ENCODE data around the gene THEM5.
"Not testable (repeated sequence)": the region's sequence is repeated elsewhere in the genome, so short reads cannot be mapped to it uniquely, and the experiment has no call there.

Gene THEM5

GRCh38 chr1:151853411-151853943, at the start of gene THEM5:
TSS of gene THEM5 (minus strand) at chr1:151853712. CDS start at chr1:151853565, 147 bp downstream.
- DNase-seq = no peak

GRCh38 chr1:151902858-151903257, 49.3 kb upstream of the THEM5 start:
- no peak for DNase-seq

DNA sequence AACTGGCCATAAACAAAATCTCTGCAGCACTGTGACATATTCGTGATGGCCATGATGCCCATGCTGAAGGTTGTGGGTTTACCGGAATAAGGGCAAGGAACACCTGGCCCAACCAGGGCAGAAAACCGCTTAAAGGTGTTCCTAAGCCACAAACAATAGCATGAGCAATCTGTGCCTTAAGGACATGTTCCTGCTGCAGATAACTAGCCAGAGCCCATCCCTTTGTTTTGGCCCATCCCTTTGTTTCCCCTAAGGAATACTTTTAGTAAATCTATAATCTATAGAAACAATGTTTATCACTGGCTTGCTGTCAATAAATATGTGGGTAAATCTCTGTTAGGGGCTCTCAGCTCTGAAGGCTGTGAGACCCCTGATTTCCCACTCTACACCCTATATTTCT, 47.3 kb upstream of the THEM5 start:
- DNase-seq = not testable (repeated sequence)

DNA sequence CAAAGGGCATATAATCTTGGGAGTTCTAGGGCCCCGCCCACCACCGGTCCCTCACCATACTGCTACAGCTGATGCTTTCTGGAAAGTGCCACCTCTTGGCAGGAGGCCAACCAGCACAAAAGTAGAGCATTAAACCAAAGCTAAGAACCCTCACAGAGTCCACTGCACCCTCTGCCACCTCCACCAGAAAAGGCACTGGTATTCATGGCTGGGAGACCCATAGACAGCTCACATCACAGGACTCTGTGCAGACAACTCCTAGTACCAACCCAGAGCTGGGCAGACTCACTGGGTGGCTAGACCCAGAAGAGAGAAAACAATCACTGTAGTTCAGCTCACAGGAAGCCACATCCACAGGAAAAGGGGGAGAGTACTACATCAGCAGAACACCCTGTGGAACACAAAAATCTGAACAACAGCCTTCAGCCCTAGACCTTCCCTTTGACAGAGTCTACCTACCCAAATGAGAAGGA, 45.0 kb upstream of the THEM5 start:
- DNase-seq = no peak

- no peak for DNase-seq
These were observed 44.5 kb upstream of the THEM5 start for GRCh38 chr1:151897991-151898431.

DNA sequence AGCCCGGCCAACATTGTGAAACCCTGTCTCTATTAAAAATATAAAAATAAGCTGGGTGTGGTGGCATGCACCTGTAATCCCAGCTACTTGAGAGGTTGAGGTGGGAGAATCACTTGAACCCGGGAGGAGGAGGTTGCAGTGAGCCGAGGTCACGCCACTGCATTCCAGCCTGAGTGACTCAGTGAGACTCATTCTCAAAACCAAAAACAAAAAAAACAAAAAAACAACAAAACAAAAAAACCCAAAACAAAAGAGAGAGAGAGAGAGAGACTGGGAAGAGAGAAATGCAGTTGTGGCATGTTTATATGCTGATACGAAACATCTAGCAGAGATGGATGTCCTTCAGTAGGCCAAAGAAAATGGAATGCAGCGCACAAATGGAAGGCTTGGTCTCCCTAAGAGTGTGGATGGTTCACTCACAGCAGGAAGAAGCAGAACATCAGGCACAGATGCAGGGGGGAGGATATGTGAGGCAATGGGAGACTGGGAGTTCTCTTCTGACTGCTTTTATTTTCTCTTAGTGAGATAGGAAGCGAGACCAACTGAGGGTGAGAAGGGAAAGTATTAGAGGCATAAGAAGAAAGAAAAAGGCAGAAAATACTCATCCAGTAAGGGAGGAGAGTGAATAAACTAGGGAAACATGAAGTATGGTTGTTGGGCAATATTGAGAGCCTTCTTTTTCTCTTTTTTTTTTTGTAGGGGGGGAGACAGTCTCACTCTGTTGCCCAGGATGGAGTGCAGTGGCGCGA, 39.8 kb upstream of the THEM5 start:
- DNase-seq = no peak

GRCh38 chr1:151892190-151892589, 38.7 kb upstream of the THEM5 start:
- no peak for DNase-seq

GRCh38 chr1:151891512-151891911, 38.0 kb upstream of the THEM5 start:
- DNase-seq = no peak

- DNase-seq = peak in 1 of 2 donors; percentile 36
These were observed 35.6 kb upstream of the THEM5 start for GRCh38 chr1:151888972-151889570.

GRCh38 chr1:151887028-151887427, 33.5 kb upstream of the THEM5 start:
- peak in 1 of 2 donors; percentile 19 for DNase-seq

DNA sequence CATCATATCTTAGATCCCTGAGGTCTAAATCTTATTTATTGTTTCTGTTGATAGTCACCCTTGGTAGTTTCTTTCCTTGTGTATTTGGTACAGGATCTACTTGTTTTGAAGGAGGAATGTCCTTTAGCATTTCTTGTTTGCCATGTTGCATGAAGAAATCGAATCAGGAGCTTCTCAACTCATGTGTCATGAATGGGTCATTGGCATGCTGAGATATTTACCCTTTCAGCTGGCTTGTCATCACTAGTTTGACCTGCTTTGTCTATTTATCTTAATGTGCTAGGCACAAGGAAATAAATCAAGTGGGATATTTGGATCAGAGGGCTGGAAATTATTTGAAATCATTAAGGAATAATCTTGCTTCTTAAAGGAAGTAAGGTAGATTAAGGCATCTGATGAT, 32.0 kb upstream of the THEM5 start:
- no peak for DNase-seq

- not testable (repeated sequence) for DNase-seq
These were observed 31.4 kb upstream of the THEM5 start for GRCh38 chr1:151884879-151885278.

DNA sequence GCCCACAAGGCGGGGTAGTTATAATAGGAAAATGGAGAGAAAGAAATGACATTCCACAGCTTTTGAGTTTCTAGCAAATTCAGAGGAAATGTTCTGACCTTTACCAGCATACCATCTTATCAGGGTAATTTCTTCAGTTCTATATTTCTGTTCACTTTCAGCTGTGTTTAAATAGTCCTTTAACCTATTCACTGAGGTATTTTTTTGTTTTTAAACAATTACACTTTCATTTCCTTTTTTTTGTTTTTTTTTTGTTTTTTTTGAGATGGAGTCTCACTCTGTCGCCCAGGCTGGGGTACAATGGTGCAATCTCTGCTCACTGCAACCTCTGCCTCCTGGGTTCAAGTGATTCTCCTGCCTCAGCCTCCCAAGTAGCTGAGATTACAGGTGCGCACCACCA, 30.9 kb upstream of the THEM5 start:
- DNase-seq = not testable (repeated sequence)

GRCh38 chr1:151883898-151884297, 30.4 kb upstream of the THEM5 start:
- not testable (repeated sequence) for DNase-seq

- not testable (repeated sequence) for DNase-seq
These were observed 29.4 kb upstream of the THEM5 start for GRCh38 chr1:151882918-151883317.

GRCh38 chr1:151882466-151882865, 29.0 kb upstream of the THEM5 start:
- no peak for DNase-seq

GRCh38 chr1:151881479-151881878, 28.0 kb upstream of the THEM5 start:
- DNase-seq = no peak

GRCh38 chr1:151875419-151876097, 22.0 kb upstream of the THEM5 start:
- no peak for DNase-seq

DNA sequence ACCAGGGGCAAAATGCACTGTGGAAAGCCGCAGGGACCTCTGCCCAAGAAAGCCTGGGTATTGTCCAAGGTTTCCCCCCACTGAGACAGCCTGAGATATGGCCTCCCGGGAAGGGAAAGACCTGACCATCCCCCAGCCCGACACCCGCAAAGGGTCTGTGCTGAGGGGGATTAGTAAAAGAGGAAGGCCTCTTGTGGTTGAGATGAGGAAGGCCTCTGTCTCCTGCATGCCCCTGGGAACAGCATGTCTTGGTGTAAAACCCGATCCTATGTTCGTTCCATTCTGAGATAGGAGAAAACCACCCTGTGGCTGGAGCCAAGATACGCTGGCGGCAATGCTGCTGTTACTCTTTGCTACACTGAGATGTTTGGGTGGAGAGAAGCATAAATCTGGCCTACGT, 19.3 kb upstream of the THEM5 start:
- DNase-seq = not testable (repeated sequence)

DNA sequence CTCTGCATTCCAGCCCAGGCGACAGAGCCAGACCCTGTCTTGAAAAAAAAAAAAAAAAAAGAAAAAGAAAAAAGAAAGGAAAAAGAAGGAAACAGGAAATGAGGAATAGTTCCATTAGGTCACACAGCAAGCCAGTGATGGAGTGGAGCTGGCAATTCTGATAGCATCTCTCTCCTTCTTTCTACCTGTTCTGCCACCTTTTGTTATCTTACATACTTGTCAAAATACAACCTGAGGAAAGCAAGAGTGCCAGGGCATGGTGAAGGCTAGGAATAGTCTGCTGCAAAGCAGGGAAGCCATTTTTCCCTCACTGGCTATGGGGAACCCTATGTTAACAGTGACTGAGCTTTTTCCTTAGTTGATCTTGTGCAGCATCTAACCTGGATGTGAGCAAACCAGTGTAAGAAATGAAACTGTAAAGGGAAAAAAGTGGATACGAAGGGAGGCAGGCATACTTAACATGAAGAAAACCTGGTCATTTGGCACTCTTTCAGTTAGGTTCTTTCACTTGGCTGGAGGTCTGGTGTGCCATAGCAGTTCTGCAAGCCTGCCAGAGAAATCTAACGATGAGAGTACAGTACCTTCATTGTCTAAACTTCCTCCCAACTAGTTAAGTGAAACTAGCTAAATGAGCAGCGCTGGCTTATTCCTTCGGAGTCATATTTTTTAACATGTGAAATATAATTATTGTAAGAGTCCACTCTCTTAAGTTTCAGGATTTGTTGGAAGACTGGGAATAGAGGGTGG, 17.9 kb upstream of the THEM5 start:
- DNase-seq = no peak

DNA sequence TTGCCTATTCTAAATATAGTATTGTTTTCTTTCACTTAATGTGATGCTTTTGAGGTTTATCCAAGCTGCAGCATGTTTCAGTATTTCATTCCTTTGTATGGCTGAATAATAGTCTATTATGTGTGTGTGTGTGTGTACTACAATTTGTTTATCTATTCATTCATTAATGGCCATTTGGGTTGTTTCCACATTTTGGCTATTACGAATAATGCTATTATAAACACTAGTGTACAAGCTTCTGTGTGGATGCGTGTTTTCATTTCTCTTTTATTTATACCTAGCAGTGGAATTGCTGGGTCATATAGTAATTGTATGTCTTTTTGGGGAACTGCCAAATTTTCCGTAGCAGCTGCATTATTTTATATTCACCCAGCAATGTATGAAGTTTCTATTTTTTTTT, 15.0 kb upstream of the THEM5 start:
- no peak for DNase-seq

DNA sequence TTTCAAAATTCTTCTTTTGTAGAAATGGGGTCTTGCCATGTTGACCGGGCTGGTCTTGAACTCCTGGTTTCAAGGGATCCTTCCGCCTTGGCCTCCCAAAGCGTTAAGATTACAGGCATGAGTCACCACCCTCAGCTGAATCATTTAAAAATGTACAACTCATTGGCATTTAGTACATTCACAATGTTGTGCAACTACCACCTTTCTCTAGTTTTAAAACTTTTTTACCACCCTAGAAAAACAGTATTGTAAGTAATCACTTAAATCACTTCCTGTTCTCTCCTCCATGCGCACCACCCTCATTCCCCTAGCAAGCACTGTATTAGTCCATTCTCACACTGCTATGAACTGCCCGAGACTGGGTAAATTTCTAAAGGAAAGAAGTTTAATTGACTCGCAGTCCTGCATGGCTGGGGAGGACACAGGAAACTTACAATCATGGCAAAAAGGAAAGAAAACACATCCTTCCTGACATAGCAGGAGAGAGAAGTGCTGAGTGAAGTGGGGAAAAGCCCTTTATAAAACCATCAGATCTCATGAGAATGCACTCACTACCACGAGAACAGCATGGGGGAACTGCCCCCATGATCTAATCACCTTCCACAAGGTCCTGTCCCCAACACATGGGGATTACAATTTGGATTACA, 14.4 kb upstream of the THEM5 start:
- DNase-seq = peak; percentile 85 to 90

Data from inflammatory macrophage treated with lipopolysaccharide for 1 hour (primary cell).